ENCODE measurements around the gene DIP2B. TPM values are rescaled to one million over a fixed set of nuclear protein-coding genes. Genes with fewer than 3 reads are reported as not detected.

The DIP2B gene
- total RNA-seq, 2 experiments from 2014 or later, result 17.0 to 24.1 TPM

DNA sequence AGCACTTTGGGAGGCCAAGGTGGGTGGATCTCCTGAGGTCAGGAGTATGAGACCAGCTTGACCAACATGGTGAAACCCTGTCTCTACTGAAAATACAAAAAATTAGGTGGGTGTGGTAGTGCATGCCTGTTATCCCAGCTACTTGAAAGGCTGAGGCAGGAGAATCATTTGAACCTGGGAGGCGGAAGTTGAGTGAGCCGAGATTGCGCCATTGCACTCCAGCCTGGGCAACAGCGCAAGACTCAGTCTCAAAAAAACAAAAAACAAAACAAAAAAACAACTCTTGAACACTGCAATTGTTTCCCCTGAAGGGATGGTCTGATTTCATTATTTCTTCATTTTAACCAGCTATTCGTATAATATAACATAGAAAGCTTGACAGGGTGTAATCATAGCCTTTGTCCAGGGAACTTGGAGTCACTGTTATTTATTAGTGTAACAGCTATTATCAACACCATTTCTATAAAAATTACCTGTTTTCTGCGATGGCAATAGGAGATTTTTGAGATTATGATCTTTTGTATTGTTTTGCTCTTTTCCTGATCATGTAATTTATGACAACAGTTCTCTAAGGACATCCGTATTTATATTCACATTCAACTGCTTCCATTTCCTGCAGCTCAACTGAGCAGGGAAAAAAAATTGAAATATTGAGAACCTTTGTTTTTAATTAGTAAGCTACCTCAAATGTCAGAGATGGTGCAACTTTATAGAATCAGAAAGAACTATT lies 94.7 kb downstream of the DIP2B start:
- no peak overlapping the region for H3K4me3 ChIP-seq (ENCODE audit: low read depth, low read length, poor library complexity, severe bottlenecking)

DNA sequence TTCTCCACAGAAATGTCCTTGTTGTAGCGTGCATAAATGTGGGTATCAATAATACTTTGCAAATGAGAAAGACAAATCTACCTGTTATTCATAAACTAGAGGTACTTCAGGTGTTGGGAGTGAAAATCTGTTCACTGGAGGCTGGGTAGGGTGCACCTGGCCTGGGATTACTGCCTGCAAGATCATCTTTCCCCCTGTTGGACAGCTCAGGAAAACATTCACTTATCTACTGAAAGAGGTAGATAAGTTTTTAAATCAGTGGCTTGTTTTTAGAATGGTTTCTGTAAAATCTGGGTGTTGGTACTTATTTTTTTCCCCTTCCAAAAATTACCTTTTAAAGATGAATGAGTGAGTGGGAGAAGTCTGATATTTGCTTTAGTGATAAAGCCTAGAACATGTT lies 95.6 kb downstream of the DIP2B start:
- ChIA-PET POLR2A (interaction anchor here (0.6 kb wide), 2 partner anchors 39 to 298 kb away, joined by 3 to 4 read pairs; no protein-coding TSS in a partner anchor), CTCF (ENCODE audit: unreplicated experiment) (no interaction called here)
- Histone ChIP-seq H3K4me3 (ENCODE audit: low read depth, low read length, poor library complexity, severe bottlenecking) (no peak overlapping the region), H4K20me1 (ENCODE audit: insufficient read depth, low read length) (no peaks in the 10 kb centered on the region), H3K9me2 (ENCODE audit: insufficient read depth, low read length) (no peaks in the 10 kb centered on the region), H2AFZ (ENCODE audit: low read length) (no peak overlapping the region), H3K79me2 (ENCODE audit: insufficient read depth, low read depth, low read length) (no peaks in the 10 kb centered on the region; the same call in 1 of the 2 replicates), H3K4me1 (ENCODE audit: insufficient read depth, low read length, poor library complexity, severe bottlenecking) (peaks cover 9% of the 10 kb centered on the region), H3K9me3 (ENCODE audit: low read length) (no peaks in the 10 kb centered on the region), H3K36me3 (ENCODE audit: insufficient read depth, low read length) (no peaks in the 10 kb centered on the region), H3K27ac (ENCODE audit: low read depth, low read length, poor library complexity, severe bottlenecking) (no peak overlapping the region), H3K4me2 (ENCODE audit: low read length) (no peak overlapping the region)
- intact Hi-C loops (cut with micrococcal nuclease; ENCODE audit: unreplicated experiment), result no loop called here
- no peak for TF ChIP-seq EZH2phosphoT487 (IDR thresholded peaks at IDR 0.05; ENCODE audit: borderline replicate concordance, low read depth, low read length)
- TF ChIP-seq, protein P1, sequence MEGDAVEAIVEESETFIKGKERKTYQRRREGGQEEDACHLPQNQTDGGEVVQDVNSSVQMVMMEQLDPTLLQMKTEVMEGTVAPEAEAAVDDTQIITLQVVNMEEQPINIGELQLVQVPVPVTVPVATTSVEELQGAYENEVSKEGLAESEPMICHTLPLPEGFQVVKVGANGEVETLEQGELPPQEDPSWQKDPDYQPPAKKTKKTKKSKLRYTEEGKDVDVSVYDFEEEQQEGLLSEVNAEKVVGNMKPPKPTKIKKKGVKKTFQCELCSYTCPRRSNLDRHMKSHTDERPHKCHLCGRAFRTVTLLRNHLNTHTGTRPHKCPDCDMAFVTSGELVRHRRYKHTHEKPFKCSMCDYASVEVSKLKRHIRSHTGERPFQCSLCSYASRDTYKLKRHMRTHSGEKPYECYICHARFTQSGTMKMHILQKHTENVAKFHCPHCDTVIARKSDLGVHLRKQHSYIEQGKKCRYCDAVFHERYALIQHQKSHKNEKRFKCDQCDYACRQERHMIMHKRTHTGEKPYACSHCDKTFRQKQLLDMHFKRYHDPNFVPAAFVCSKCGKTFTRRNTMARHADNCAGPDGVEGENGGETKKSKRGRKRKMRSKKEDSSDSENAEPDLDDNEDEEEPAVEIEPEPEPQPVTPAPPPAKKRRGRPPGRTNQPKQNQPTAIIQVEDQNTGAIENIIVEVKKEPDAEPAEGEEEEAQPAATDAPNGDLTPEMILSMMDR (conservative IDR thresholded peaks at IDR 0.05; ENCODE audit: low read length), result no peak
- DNase-seq (ENCODE audit: low spot score), result no peak
- no TSS peak for BruUV-seq (replicated peaks)

More for the DNA sequence above, 94.7 kb downstream of the DIP2B start:
- Histone ChIP-seq H3K9me3 (ENCODE audit: low read length) (no peaks in the 10 kb centered on the region), H2AFZ (ENCODE audit: low read length) (no peak overlapping the region), H3K79me2 (ENCODE audit: insufficient read depth, low read depth, low read length) (no peaks in the 10 kb centered on the region; the same call in 1 of the 2 replicates), H3K4me1 (ENCODE audit: insufficient read depth, low read length, poor library complexity, severe bottlenecking) (peaks cover 9% of the 10 kb centered on the region), H3K4me2 (ENCODE audit: low read length) (no peak overlapping the region), H3K27ac (ENCODE audit: low read depth, low read length, poor library complexity, severe bottlenecking) (no peak overlapping the region), H4K20me1 (ENCODE audit: insufficient read depth, low read length) (no peaks in the 10 kb centered on the region), H3K36me3 (ENCODE audit: insufficient read depth, low read length) (no peaks in the 10 kb centered on the region), H3K9me2 (ENCODE audit: insufficient read depth, low read length) (no peaks in the 10 kb centered on the region)
- TF ChIP-seq EZH2phosphoT487 (IDR thresholded peaks at IDR 0.05; ENCODE audit: borderline replicate concordance, low read depth, low read length), result no peak
- TF ChIP-seq, protein P1 (conservative IDR thresholded peaks at IDR 0.05; ENCODE audit: low read length), result no peak
- ChIA-PET CTCF (ENCODE audit: unreplicated experiment) (no interaction called here), POLR2A (interaction anchor here (0.6 to 0.8 kb wide), 4 partner anchors 12 to 299 kb away, joined by 3 to 4 read pairs (median 4); no protein-coding TSS in a partner anchor)
- no TSS peak for BruUV-seq (replicated peaks)
- DNase-seq (ENCODE audit: low spot score), result no peak
- intact Hi-C loops (cut with micrococcal nuclease; ENCODE audit: unreplicated experiment), result no loop called here
